HepG2 (cell line): ENCODE measurements around the gene FBF1. TPM values are rescaled to one million over a fixed set of nuclear protein-coding genes. Genes with fewer than 3 reads are reported as not detected.

ENCODE experiments used
- BHLHE40 ChIP-seq: IDR thresholded peaks from 2 replicates; pipeline ENCODE4 v1.6.1; 2011; ENCODE audit warnings: low read length, improper control_type of control experiment
- BORCS8-MEF2B ChIP-seq: sonication (generic); formaldehyde crosslinking; IDR thresholded peaks from 2 replicates; pipeline ENCODE4 v1.8.0; 2022; ENCODE audit warnings: mild to moderate bottlenecking, missing genetic modification reagents
- FOXJ3 ChIP-seq: sonication (generic); formaldehyde crosslinking; IDR thresholded peaks from 2 replicates; pipeline ENCODE4 v1.4.0; 2020; ENCODE audit warnings: missing genetic modification reagents, mild to moderate bottlenecking, borderline replicate concordance
- HMGA1 ChIP-seq: sonication (generic); formaldehyde crosslinking; conservative IDR thresholded peaks from 2 replicates; pipeline ENCODE4 v1.4.0; 2020; ENCODE audit warnings: missing genetic modification reagents
- HOXA3 ChIP-seq: sonication (generic); formaldehyde crosslinking; IDR thresholded peaks from 2 replicates; pipeline ENCODE4 v1.5.0; 2020; ENCODE audit warnings: missing genetic modification reagents
- NR2F6 ChIP-seq, 2 experiments: IDR thresholded peaks; 2 replicates each; pipeline ENCODE4 v1.6.1; 2016; ENCODE audit warnings: antibody characterized with exemption in 1 of 2, mild to moderate bottlenecking in 1 of 2
- REL ChIP-seq: sonication (generic); formaldehyde crosslinking; conservative IDR thresholded peaks from 2 replicates; pipeline ENCODE4 v1.8.0; 2022; ENCODE audit warnings: mild to moderate bottlenecking, missing genetic modification reagents, moderate library complexity
- TAF1 ChIP-seq: sonication (generic); formaldehyde crosslinking; IDR thresholded peaks from 2 replicates; pipeline ENCODE4 v1.4.0; 2020; ENCODE audit warnings: missing genetic modification reagents
- ZKSCAN5 ChIP-seq: sonication (generic); formaldehyde crosslinking; IDR thresholded peaks from 2 replicates; pipeline ENCODE4 v1.5.1; 2020; ENCODE audit warnings: mild to moderate bottlenecking, missing genetic modification reagents
- ZMYM3 ChIP-seq: sonication (generic); formaldehyde crosslinking; IDR thresholded peaks from 2 replicates; pipeline ENCODE4 v1.5.1; 2020; ENCODE audit warnings: mild to moderate bottlenecking, missing genetic modification reagents
- ZNF205 ChIP-seq: IDR thresholded peaks from 2 replicates; pipeline ENCODE4 v1.6.1; 2018; ENCODE audit warnings: missing biosample characterization, missing genetic modification reagents
- ZNF251 ChIP-seq: sonication (generic); formaldehyde crosslinking; IDR thresholded peaks from 2 replicates; pipeline ENCODE4 v1.9.0; 2021; ENCODE audit warnings: mild to moderate bottlenecking, missing genetic modification reagents
- ZNF629 ChIP-seq: sonication (generic); formaldehyde crosslinking; conservative IDR thresholded peaks from 2 replicates; pipeline ENCODE4 v1.5.0; 2020; ENCODE audit warnings: missing genetic modification reagents
- ZNF816 ChIP-seq: sonication (generic); formaldehyde crosslinking; IDR thresholded peaks from 2 replicates; pipeline ENCODE4 v1.8.0; 2022; ENCODE audit warnings: missing genetic modification reagents, mild to moderate bottlenecking, borderline replicate concordance
- ZSCAN31 ChIP-seq: sonication (generic); formaldehyde crosslinking; IDR thresholded peaks from 2 replicates; pipeline ENCODE4 v1.5.0; 2020; ENCODE audit warnings: low read depth, mild to moderate bottlenecking, missing genetic modification reagents
- polyA plus RNA-seq, 8 experiments: library from polyadenylated mRNA; depleted of rRNA in 3 of 8; stranded (reverse) in 7 of 8; unstranded in 1 of 8; fragments of >200 nt; fragmentation: Illumina TruSeq in 4 of 8; extraction: Trizol in 4 of 8; gene quantifications; 2 replicates each; pipeline versions ENCODE4 v1.2.1 to v1.2.3, GENCODE V29; 2011 to 2016; ENCODE audit warnings: low read depth in 4 of 8, missing spikeins in 1 of 8, mixed read lengths in 1 of 8; ENCODE audit not compliant: insufficient read depth in 1 of 8
- total RNA-seq, 5 experiments: library from RNA; depleted of rRNA; stranded (reverse); fragments of >200 nt; fragmentation: Illumina TruSeq; extraction: Trizol; gene quantifications; 2 replicates each; pipeline ENCODE4 v1.2.3, GENCODE V29; 2016; ENCODE audit warnings: low read depth in 1 of 5
- TF ChIP-seq, protein P1 (sequence below): sonication (generic); formaldehyde crosslinking; IDR thresholded peaks from 2 replicates; pipeline ENCODE4 v1.8.0; 2022; ENCODE audit warnings: mild to moderate bottlenecking, missing genetic modification reagents, borderline replicate concordance
- TF ChIP-seq, protein P2 (sequence below): sonication (generic); formaldehyde crosslinking; IDR thresholded peaks from 2 replicates; pipeline ENCODE4 v1.9.0; 2022; ENCODE audit warnings: low read depth, missing genetic modification reagents
- TF ChIP-seq, protein P3 (sequence below): sonication (generic); formaldehyde crosslinking; IDR thresholded peaks from 2 replicates; pipeline ENCODE4 v1.5.1; 2020; ENCODE audit warnings: mild to moderate bottlenecking, missing genetic modification reagents, borderline replicate concordance
- TF ChIP-seq, protein P4 (sequence below): sonication (generic); formaldehyde crosslinking; IDR thresholded peaks from 2 replicates; pipeline ENCODE4 v1.8.1; 2023; ENCODE audit warnings: mild to moderate bottlenecking, moderate library complexity, missing genetic modification reagents

FBF1 gene
- total and polyA plus RNA-seq, 2 of the 13 experiments (the other 11 are each of a cell fraction or from before 2014, with no cell fraction given): 2.4 to 8.1 TPM

DNA sequence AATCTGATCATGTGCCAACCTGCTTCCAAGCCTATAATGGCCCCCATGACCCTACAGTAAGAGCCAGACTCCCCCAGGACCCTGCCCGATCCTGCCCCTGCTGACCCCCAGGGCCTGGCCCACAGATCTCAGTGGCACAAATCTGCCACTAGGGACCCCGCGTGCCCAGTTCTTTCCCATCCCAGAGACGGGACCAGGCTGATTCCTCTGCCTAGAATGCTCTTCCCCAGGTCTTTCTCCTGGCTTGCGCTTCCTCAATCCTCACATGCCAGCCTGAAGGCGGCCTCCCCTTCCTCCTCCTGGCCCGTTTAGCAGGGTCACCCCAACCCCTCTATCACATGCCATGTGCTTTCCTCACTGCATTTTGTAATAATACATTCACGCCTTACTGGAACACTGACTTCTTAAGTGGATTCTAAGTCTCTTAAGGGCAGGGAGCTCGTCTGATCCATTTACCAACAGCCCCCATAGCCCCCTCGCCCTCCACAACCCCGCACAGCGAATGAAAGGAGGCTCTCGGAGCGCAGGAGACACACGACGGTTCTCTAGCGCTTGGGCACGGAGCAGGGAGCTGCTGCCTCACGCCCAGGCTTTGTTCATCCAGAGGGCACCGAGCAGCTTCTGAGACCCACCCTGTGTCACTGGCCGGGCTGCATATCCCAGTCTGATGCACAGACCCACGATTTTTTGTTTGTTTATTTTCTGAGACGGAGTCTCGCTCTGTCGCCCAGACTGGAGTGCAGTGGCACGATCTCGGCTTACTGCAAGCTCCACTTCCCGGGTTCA is 45.3 kb downstream of the FBF1 start (continued):
- TF ChIP-seq, protein P1, sequence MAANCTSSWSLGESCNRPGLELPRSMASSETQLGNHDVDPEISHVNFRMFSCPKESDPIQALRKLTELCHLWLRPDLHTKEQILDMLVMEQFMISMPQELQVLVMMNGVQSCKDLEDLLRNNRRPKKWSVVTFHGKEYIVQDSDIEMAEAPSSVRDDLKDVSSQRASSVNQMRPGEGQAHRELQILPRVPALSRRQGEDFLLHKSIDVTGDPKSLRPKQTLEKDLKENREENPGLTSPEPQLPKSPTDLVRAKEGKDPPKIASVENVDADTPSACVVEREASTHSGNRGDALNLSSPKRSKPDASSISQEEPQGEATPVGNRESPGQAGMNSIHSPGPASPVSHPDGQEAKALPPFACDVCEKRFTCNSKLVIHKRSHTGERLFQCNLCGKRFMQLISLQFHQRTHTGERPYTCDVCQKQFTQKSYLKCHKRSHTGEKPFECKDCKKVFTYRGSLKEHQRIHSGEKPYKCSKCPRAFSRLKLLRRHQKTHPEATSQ (CRISPR knock-in tag): no peak
- no peak for TF ChIP-seq HMGA1 (CRISPR knock-in tag)
- no peak; the same call in 1 of the 2 replicates for TF ChIP-seq ZMYM3 (CRISPR knock-in tag)
- no peak for TF ChIP-seq ZNF251 (CRISPR knock-in tag)
- TF ChIP-seq ZNF629 (CRISPR knock-in tag): peak; percentile 48; the same call in 1 of the 2 replicates
- TF ChIP-seq, protein P2, sequence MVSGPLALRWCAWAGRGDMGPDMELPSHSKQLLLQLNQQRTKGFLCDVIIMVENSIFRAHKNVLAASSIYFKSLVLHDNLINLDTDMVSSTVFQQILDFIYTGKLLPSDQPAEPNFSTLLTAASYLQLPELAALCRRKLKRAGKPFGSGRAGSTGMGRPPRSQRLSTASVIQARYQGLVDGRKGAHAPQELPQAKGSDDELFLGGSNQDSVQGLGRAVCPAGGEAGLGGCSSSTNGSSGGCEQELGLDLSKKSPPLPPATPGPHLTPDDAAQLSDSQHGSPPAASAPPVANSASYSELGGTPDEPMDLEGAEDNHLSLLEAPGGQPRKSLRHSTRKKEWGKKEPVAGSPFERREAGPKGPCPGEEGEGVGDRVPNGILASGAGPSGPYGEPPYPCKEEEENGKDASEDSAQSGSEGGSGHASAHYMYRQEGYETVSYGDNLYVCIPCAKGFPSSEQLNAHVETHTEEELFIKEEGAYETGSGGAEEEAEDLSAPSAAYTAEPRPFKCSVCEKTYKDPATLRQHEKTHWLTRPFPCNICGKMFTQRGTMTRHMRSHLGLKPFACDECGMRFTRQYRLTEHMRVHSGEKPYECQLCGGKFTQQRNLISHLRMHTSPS (CRISPR knock-in tag): 0 out of 2 replicates have a peak, but pooled peaks have one; percentile 42
- TF ChIP-seq ZKSCAN5: no peak
- TF ChIP-seq, protein P3, sequence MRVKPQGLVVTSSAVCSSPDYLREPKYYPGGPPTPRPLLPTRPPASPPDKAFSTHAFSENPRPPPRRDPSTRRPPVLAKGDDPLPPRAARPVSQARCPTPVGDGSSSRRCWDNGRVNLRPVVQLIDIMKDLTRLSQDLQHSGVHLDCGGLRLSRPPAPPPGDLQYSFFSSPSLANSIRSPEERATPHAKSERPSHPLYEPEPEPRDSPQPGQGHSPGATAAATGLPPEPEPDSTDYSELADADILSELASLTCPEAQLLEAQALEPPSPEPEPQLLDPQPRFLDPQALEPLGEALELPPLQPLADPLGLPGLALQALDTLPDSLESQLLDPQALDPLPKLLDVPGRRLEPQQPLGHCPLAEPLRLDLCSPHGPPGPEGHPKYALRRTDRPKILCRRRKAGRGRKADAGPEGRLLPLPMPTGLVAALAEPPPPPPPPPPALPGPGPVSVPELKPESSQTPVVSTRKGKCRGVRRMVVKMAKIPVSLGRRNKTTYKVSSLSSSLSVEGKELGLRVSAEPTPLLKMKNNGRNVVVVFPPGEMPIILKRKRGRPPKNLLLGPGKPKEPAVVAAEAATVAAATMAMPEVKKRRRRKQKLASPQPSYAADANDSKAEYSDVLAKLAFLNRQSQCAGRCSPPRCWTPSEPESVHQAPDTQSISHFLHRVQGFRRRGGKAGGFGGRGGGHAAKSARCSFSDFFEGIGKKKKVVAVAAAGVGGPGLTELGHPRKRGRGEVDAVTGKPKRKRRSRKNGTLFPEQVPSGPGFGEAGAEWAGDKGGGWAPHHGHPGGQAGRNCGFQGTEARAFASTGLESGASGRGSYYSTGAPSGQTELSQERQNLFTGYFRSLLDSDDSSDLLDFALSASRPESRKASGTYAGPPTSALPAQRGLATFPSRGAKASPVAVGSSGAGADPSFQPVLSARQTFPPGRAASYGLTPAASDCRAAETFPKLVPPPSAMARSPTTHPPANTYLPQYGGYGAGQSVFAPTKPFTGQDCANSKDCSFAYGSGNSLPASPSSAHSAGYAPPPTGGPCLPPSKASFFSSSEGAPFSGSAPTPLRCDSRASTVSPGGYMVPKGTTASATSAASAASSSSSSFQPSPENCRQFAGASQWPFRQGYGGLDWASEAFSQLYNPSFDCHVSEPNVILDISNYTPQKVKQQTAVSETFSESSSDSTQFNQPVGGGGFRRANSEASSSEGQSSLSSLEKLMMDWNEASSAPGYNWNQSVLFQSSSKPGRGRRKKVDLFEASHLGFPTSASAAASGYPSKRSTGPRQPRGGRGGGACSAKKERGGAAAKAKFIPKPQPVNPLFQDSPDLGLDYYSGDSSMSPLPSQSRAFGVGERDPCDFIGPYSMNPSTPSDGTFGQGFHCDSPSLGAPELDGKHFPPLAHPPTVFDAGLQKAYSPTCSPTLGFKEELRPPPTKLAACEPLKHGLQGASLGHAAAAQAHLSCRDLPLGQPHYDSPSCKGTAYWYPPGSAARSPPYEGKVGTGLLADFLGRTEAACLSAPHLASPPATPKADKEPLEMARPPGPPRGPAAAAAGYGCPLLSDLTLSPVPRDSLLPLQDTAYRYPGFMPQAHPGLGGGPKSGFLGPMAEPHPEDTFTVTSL: no peak
- no peak; the same call in 1 of the 2 replicates for TF ChIP-seq HOXA3 (CRISPR knock-in tag)
- TF ChIP-seq, protein P4, sequence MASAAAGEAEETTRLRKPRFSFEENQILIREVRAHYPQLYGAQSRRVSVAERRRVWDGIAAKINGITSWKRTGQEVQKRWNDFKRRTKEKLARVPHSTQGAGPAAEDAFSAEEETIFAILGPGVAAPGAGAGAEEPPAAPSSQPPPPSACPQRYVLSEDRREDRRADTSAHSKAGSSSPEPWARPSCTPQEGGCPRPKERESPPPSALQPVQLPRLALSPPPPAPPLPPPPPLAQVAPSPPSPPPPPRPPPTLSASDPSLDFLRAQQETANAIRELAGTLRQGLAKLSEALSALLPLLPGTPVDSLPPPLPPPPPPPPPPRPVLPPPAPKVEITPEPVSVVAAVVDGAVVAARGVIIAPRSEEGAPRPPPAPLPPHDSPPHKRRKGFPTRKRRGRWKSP: peak; percentile 19; the same call in 1 of the 2 replicates
- peak; percentile 53; the same call in 1 of the 2 replicates for TF ChIP-seq FOXJ3
- no peak for TF ChIP-seq REL (CRISPR knock-in tag)
- TF ChIP-seq BHLHE40: no peak
- TF ChIP-seq NR2F6 (IDR thresholded peaks at IDR 0.05): peak; percentile 27; the same call in 1 of the 2 replicates
- TF ChIP-seq NR2F6 (CRISPR knock-in tag; IDR thresholded peaks at IDR 0.05): 0 out of 2 replicates have a peak, but pooled peaks have one; percentile 21
- TF ChIP-seq BORCS8-MEF2B (CRISPR knock-in tag): no peak
- no peak for TF ChIP-seq ZSCAN31
- TF ChIP-seq ZNF205: no peak
- TF ChIP-seq ZNF816 (CRISPR knock-in tag): 0 out of 2 replicates have a peak, but pooled peaks have one; percentile 18
- no peak; the same call in 1 of the 2 replicates for TF ChIP-seq TAF1
